ENCODE data around the gene SLC6A13. TPM values are rescaled to one million over a fixed set of nuclear protein-coding genes. Genes with fewer than 3 reads are reported as not detected.

Gene SLC6A13
- total and polyA plus RNA-seq, 2 donors (not counting 1 experiment from before 2014, with no cell fraction given), result 0.22 to 0.54 TPM

DNA sequence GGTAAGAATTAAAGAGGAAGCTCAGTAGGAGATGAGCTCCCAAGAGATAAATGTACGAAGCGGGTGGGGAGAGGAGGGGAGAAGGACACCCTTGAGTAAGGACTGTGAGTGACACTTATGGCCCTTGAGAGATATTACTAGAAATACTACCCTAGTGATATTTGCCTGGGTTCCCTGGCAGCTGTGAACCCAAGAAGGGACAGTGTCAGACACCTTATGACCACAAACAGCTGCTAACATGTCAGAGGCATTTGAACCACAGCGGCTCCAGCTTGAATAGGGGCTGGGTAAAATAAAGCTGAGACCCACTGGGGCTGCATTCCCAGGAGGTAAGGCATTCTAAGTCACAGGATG, 29.0 kb downstream of the SLC6A13 start:
- H3K36me3 ChIP-seq (replicated peaks in 1 of 2; ENCODE audit: control extremely low read depth in 1 of 2, control insufficient read depth in 1 of 2, extremely low read depth in 1 of 2, insufficient read depth in 2 of 2, low read length in 1 of 2), result no peaks in the 10 kb centered on the region
- no peak overlapping the region for H3K27ac ChIP-seq (ENCODE audit: low read length in 2 of 2)
- no peaks in the 10 kb centered on the region for H3K27me3 ChIP-seq (replicated peaks in 1 of 4; ENCODE audit: control extremely low read depth in 1 of 4, control insufficient read depth in 3 of 4, insufficient read depth in 4 of 4, low read length in 3 of 4)
- H3K9me3 Mint-ChIP-seq (ENCODE audit: insufficient read depth), result peaks cover 9% of the 10 kb centered on the region
- intact Hi-C loops (cut with micrococcal nuclease), result no loop called here
- H3K4me1 Mint-ChIP-seq, result no peaks in the 10 kb centered on the region
- H4K20me1 ChIP-seq (ENCODE audit: control insufficient read depth, insufficient read depth, low read length, poor library complexity, severe bottlenecking), result no peaks in the 10 kb centered on the region
- 0% methylated on average over 1 of the region's 3 CpGs for WGBS (ENCODE audit: insufficient coverage)
- no peaks in the 10 kb centered on the region for H3K79me2 ChIP-seq (ENCODE audit: control insufficient read depth, insufficient read depth, low read length)
- H2AFZ ChIP-seq (ENCODE audit: insufficient read depth, low read depth, low read length, poor library complexity, severe bottlenecking), result no peak overlapping the region
- ChIA-PET POLR2A (no interaction called here), CTCF (no interaction called here)
- no peaks in the 10 kb centered on the region for H3K4me1 ChIP-seq (ENCODE audit: control insufficient read depth in 2 of 2, insufficient read depth in 2 of 2, low read length in 2 of 2)
- H3K27ac Mint-ChIP-seq, result no peak overlapping the region
- peaks cover 31% of the 10 kb centered on the region for H3K27me3 Mint-ChIP-seq
- H3K4me3 Mint-ChIP-seq, result no peak overlapping the region
- H3K4me2 ChIP-seq (replicated peaks; ENCODE audit: low read depth, low read length, poor library complexity, severe bottlenecking), result no peak overlapping the region
- peaks cover 0 to 26% (median 3%) of the 10 kb centered on the region in 3 donors for H3K9me3 ChIP-seq (ENCODE audit: control extremely low read depth in 1 of 3, control insufficient read depth in 2 of 3, insufficient read depth in 1 of 3, low read length in 2 of 3)
- TF ChIP-seq CTCF (IDR thresholded peaks at IDR 0.05) (no peak), EZH2 (IDR thresholded peaks at IDR 0.05; ENCODE audit: borderline replicate concordance, insufficient read depth, low read depth, low read length, poor library complexity, severe bottlenecking) (no peak)
- H3K9ac ChIP-seq (ENCODE audit: low read length), result no peak overlapping the region
- H3K4me3 ChIP-seq (ENCODE audit: control extremely low read depth in 1 of 5, extremely low read depth in 1 of 5, insufficient read depth in 1 of 5, low read depth in 2 of 5, low read length in 4 of 5), result no peak overlapping the region
- ATAC-seq (ENCODE audit: low read depth) (no peak), DNase-seq (no peak)

- no peaks in the 10 kb centered on the region for H3K79me2 ChIP-seq (ENCODE audit: control insufficient read depth, insufficient read depth, low read length)
- DNase-seq (no peak), ATAC-seq (ENCODE audit: low read depth) (no peak)
- peaks cover 9% of the 10 kb centered on the region for H3K9me3 Mint-ChIP-seq (ENCODE audit: insufficient read depth)
- H3K9me3 ChIP-seq (ENCODE audit: control extremely low read depth in 1 of 3, control insufficient read depth in 2 of 3, insufficient read depth in 1 of 3, low read length in 2 of 3), result peaks cover 0 to 26% (median 3%) of the 10 kb centered on the region in 3 donors
- 73% methylated on average over 17 of the region's 19 CpGs for WGBS (ENCODE audit: insufficient coverage)
- H4K20me1 ChIP-seq (ENCODE audit: control insufficient read depth, insufficient read depth, low read length, poor library complexity, severe bottlenecking), result no peaks in the 10 kb centered on the region
- no peak overlapping the region for H3K4me2 ChIP-seq (replicated peaks; ENCODE audit: low read depth, low read length, poor library complexity, severe bottlenecking)
- H3K27me3 ChIP-seq (replicated peaks in 1 of 4; ENCODE audit: control extremely low read depth in 1 of 4, control insufficient read depth in 3 of 4, insufficient read depth in 4 of 4, low read length in 3 of 4), result no peaks in the 10 kb centered on the region
- H2AFZ ChIP-seq (ENCODE audit: insufficient read depth, low read depth, low read length, poor library complexity, severe bottlenecking), result no peak overlapping the region
- POLR2A ChIA-PET, result no interaction called here
- no peak overlapping the region for H3K9ac ChIP-seq (ENCODE audit: low read length)
- H3K4me1 Mint-ChIP-seq, result no peaks in the 10 kb centered on the region
- H3K27me3 Mint-ChIP-seq, result peaks cover 29% of the 10 kb centered on the region
- H3K27ac Mint-ChIP-seq, result no peak overlapping the region
- H3K36me3 ChIP-seq (replicated peaks in 1 of 2; ENCODE audit: control extremely low read depth in 1 of 2, control insufficient read depth in 1 of 2, extremely low read depth in 1 of 2, insufficient read depth in 2 of 2, low read length in 1 of 2), result no peaks in the 10 kb centered on the region
- no peaks in the 10 kb centered on the region for H3K4me1 ChIP-seq (ENCODE audit: control insufficient read depth in 2 of 2, insufficient read depth in 2 of 2, low read length in 2 of 2)
- intact Hi-C loops (cut with micrococcal nuclease), result no loop called here
- CTCF ChIA-PET, result no interaction called here
- TF ChIP-seq CTCF (IDR thresholded peaks at IDR 0.05) (no peak), EZH2 (IDR thresholded peaks at IDR 0.05; ENCODE audit: borderline replicate concordance, insufficient read depth, low read depth, low read length, poor library complexity, severe bottlenecking) (no peak)
- H3K27ac ChIP-seq (ENCODE audit: low read length in 2 of 2), result no peak overlapping the region
- no peak overlapping the region for H3K4me3 Mint-ChIP-seq
- no peak overlapping the region for H3K4me3 ChIP-seq (ENCODE audit: control extremely low read depth in 1 of 5, extremely low read depth in 1 of 5, insufficient read depth in 1 of 5, low read depth in 2 of 5, low read length in 4 of 5)
Measured at GRCh38 chr12:232731-233614, 29.7 kb downstream of the SLC6A13 start.

Measured in B cell (primary cell).